ENCODE measurements around the gene SLC5A2. TPM values are rescaled to one million over a fixed set of nuclear protein-coding genes. Genes with fewer than 3 reads are reported as not detected.

Gene SLC5A2
- total RNA-seq, 1 donor from 2014 or later = 0.36 TPM

DNA sequence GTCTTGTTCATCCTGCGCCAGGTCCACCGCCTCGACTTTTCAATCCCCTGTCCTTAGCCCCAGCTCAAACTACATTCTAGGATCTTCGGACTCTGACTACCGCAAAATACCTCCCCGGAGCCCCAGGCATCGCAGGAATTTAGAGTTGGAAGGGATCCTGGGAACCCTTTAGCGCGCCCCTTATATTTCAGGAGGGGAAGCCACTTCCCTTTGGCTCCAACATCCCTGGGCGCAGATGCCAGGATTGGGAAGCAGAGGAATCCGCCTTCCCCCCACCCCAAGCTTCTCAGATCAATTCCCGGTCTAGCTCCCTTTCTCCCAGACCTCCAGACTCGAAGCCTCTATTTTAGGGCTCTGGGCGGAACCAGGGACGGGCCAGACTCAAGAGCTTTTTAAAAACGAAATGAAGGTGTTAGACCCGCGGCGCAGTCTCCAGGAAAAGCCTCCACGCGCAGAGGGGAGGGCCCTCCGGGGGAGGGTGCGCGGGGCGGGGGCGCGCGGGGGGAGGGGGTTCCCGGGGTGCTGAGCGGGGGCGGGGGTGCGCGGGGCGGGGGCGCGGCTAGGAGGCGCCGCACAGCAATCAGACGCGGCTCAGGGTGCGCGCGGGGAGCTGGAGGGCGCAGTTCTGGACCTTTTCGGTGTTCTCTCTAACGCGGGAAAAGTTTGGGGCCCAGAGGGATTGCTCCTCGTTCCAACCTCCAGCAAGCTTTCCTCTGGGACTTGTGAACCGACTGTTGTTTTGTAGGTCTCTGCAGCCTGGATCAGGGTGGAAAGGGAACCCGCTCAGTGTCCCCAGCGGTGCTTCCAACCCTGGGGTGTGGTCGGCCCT is 46.4 kb downstream of the SLC5A2 start:
- H3K4me1 Mint-ChIP-seq = peaks cover 2% of the 10 kb centered on the region
- H3K9me3 Mint-ChIP-seq = no peaks in the 10 kb centered on the region
- peak overlapping the region; percentile 60 for H3K4me3 Mint-ChIP-seq
- H3K36me3 Mint-ChIP-seq = no peaks in the 10 kb centered on the region
- TF ChIP-seq, protein P1, sequence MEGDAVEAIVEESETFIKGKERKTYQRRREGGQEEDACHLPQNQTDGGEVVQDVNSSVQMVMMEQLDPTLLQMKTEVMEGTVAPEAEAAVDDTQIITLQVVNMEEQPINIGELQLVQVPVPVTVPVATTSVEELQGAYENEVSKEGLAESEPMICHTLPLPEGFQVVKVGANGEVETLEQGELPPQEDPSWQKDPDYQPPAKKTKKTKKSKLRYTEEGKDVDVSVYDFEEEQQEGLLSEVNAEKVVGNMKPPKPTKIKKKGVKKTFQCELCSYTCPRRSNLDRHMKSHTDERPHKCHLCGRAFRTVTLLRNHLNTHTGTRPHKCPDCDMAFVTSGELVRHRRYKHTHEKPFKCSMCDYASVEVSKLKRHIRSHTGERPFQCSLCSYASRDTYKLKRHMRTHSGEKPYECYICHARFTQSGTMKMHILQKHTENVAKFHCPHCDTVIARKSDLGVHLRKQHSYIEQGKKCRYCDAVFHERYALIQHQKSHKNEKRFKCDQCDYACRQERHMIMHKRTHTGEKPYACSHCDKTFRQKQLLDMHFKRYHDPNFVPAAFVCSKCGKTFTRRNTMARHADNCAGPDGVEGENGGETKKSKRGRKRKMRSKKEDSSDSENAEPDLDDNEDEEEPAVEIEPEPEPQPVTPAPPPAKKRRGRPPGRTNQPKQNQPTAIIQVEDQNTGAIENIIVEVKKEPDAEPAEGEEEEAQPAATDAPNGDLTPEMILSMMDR (IDR thresholded peaks at IDR 0.05; ENCODE audit: unreplicated experiment) = no peak
- peaks cover 45% of the 10 kb centered on the region for H3K27me3 Mint-ChIP-seq (ENCODE audit: low read depth)
- DNase-seq (ENCODE audit: low spot score in 2 of 2, unreplicated experiment in 2 of 2) = no peak
- H3K27ac Mint-ChIP-seq = no peak overlapping the region

DNA sequence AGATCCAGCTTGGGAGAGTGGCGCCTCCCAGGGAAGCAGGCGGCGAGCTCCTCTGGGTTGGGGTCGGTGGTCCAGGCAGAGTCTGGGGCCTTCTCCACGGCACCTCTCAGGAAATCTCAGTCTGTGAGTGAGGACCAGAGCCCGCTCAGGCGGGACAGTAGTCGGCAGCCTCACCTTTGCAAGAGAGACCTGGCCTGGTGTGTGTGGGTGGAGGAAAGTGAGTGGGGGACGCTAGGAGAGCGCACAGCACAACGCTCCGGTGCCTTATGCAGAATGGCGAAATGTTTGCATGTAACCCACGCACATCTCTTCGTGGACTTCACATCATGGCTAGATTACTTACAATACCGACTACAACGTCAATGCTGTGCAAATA is 47.0 kb downstream of the SLC5A2 start:
- H3K27ac Mint-ChIP-seq = no peak overlapping the region
- peaks cover 2% of the 10 kb centered on the region for H3K4me1 Mint-ChIP-seq
- peaks cover 39% of the 10 kb centered on the region for H3K27me3 Mint-ChIP-seq (ENCODE audit: low read depth)
- H3K4me3 Mint-ChIP-seq = peak overlapping the region; percentile 53
- no peaks in the 10 kb centered on the region for H3K36me3 Mint-ChIP-seq
- DNase-seq (ENCODE audit: low spot score in 2 of 2, unreplicated experiment in 2 of 2) = no peak
- no peaks in the 10 kb centered on the region for H3K9me3 Mint-ChIP-seq
- TF ChIP-seq, protein P1 (IDR thresholded peaks at IDR 0.05; ENCODE audit: unreplicated experiment) = no peak

DNA sequence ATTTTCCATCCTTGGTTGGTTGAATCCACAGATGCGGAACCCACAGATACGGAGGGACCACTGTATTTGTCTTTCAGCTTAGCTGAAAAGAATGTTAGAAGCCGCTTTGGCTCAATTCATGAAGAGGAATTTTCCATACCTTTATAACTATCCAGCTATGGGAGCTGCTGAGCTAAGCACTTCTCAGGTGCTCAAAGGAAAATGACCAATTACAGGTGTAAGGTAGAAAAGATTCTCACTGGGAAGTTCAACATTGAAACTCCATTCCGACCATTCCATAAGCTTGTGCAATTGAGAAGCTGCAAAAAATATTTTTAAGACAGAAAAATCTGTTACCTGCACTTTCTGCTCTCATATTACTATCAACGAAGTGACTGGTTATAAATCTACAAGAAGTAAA is 47.5 kb downstream of the SLC5A2 start:
- Mint-ChIP-seq H3K27me3 (ENCODE audit: low read depth) (peaks cover 39% of the 10 kb centered on the region), H3K4me3 (no peak overlapping the region), H3K27ac (no peak overlapping the region), H3K4me1 (peaks cover 2% of the 10 kb centered on the region), H3K9me3 (no peaks in the 10 kb centered on the region), H3K36me3 (no peaks in the 10 kb centered on the region)
- DNase-seq (ENCODE audit: low spot score in 2 of 2, unreplicated experiment in 2 of 2) = no peak
- TF ChIP-seq, protein P1 (IDR thresholded peaks at IDR 0.05; ENCODE audit: unreplicated experiment) = no peak

DNA sequence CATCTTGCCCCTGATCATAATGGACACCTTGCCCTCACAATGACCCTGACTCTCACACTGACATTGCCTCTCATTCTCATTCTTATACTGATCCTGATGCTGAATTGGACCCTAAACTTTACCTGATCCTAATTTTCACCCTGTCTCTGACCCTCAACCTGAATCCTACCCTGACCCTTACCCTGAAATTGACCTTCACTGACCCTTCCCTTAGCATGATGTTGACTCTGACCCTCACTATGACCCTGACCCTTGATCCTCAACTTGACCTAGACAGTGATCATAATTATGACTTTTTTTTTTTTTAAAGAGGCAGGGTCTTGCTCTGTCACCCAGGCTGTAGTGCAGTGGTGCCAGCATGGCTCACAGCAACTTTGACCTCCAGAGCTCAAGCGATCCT is 48.2 kb downstream of the SLC5A2 start:
- H3K27me3 Mint-ChIP-seq (ENCODE audit: low read depth) = peaks cover 40% of the 10 kb centered on the region
- H3K4me1 Mint-ChIP-seq = peaks cover 2% of the 10 kb centered on the region
- no peaks in the 10 kb centered on the region for H3K36me3 Mint-ChIP-seq
- no peak overlapping the region for H3K27ac Mint-ChIP-seq
- no peak overlapping the region for H3K4me3 Mint-ChIP-seq
- no peaks in the 10 kb centered on the region for H3K9me3 Mint-ChIP-seq
- TF ChIP-seq, protein P1 (IDR thresholded peaks at IDR 0.05; ENCODE audit: unreplicated experiment) = no peak
- DNase-seq (ENCODE audit: low spot score in 2 of 2, unreplicated experiment in 2 of 2) = no peak

DNA sequence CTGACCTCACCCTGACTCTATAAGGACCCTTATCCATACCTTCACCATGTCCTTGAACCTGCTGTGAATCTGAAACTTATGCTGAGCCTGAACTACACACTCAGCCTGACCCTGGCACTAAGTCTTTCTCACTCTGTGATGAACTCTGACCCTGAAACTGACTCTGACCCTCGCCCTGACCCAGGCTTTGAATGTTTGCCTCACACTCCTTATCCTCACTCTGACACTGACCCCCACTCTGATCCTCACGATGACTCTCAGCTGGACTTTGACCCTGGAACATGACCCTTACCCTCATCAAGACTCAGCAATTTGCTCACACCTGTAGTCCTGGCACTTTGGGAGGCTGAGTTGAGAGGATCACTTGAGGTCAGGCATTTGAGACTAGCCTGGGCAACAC is 49.2 kb downstream of the SLC5A2 start:
- Mint-ChIP-seq H3K27me3 (ENCODE audit: low read depth) (peaks cover 32% of the 10 kb centered on the region), H3K4me1 (peaks cover 2% of the 10 kb centered on the region), H3K27ac (no peak overlapping the region), H3K9me3 (no peaks in the 10 kb centered on the region), H3K36me3 (no peaks in the 10 kb centered on the region), H3K4me3 (no peak overlapping the region)
- DNase-seq (ENCODE audit: low spot score in 2 of 2, unreplicated experiment in 2 of 2) = no peak
- TF ChIP-seq, protein P1 (IDR thresholded peaks at IDR 0.05; ENCODE audit: unreplicated experiment) = no peak

Measured in mesothelial cell of epicardium (in vitro differentiated cells).